CD8-positive, alpha-beta memory T cell (primary cell): ENCODE data around the gene SLC37A1. TPM values are rescaled to one million over a fixed set of nuclear protein-coding genes. Genes with fewer than 3 reads are reported as not detected.

Experiments
- CTCF ChIA-PET: fragments of 350-600 bp; sonication (Branson Sonifier 250); formaldehyde crosslinking; loops from one replicate; lab custom pipeline; 2021; ENCODE audit warnings: antibody characterized with exemption; lab: Charles Lee
- POLR2A ChIA-PET: fragments of 350-600 bp; sonication (Branson Sonifier 250); formaldehyde crosslinking; loops from one replicate; lab custom pipeline; 2021; ENCODE audit warnings: antibody characterized with exemption; lab: Charles Lee
- DNase-seq, 5 donors: peaks; one replicate each; pipeline versions ENCODE4 v3.0.0 to v3.0.0-alpha.2; 2020 to 2022; ENCODE audit warnings: mixed read lengths in 1 of 5
- H3K27ac ChIP-seq: one replicate; pipeline ENCODE4 v1.7.0; 2013; ENCODE audit warnings: low read depth, mild to moderate bottlenecking, low read length, moderate library complexity
- H3K27me3 ChIP-seq: 2 replicates; pipeline ENCODE4 v1.7.0; 2013; ENCODE audit warnings: low read length, mild to moderate bottlenecking; ENCODE audit not compliant: insufficient read depth, poor library complexity, severe bottlenecking
- H3K36me3 ChIP-seq: 2 replicates; pipeline ENCODE4 v1.7.0; 2013; ENCODE audit warnings: mild to moderate bottlenecking, low read length, moderate library complexity; ENCODE audit not compliant: insufficient read depth
- H3K4me1 ChIP-seq: 2 replicates; pipeline ENCODE4 v1.7.0; 2013; ENCODE audit warnings: mild to moderate bottlenecking, low read length, moderate library complexity; ENCODE audit not compliant: insufficient read depth
- H3K4me3 ChIP-seq: 2 replicates; pipeline ENCODE4 v1.7.0; 2013; ENCODE audit warnings: mild to moderate bottlenecking, low read length
- H3K9me3 ChIP-seq: 2 replicates; pipeline ENCODE4 v1.7.0; 2013; ENCODE audit warnings: mild to moderate bottlenecking, low read length
- H3K27ac Mint-ChIP-seq, 8 donors: one replicate each; pipeline ENCODE4 v1.8.0; 2020 to 2021; ENCODE audit warnings: mixed read lengths in 8 of 8, mild to moderate bottlenecking in 6 of 8, inconsistent platforms in 3 of 8, moderate library complexity in 3 of 8
- H3K27me3 Mint-ChIP-seq, 2 donors: one replicate each; pipeline ENCODE4 v1.8.0; 2020 to 2021; ENCODE audit warnings: mixed read lengths in 2 of 2, mild to moderate bottlenecking in 1 of 2, moderate library complexity in 1 of 2
- H3K36me3 Mint-ChIP-seq, 3 donors: one replicate each; pipeline ENCODE4 v1.8.0; 2020 to 2021; ENCODE audit warnings: mixed read lengths in 3 of 3, inconsistent platforms in 1 of 3, mild to moderate bottlenecking in 1 of 3
- H3K4me1 Mint-ChIP-seq, 3 donors: one replicate each; pipeline ENCODE4 v1.8.0; 2020 to 2021; ENCODE audit warnings: mixed read lengths in 3 of 3, inconsistent platforms in 1 of 3, mild to moderate bottlenecking in 1 of 3
- H3K4me3 Mint-ChIP-seq, 7 donors: one replicate each; pipeline ENCODE4 v1.8.0; 2020 to 2021; ENCODE audit warnings: mixed read lengths in 7 of 7, mild to moderate bottlenecking in 6 of 7, moderate library complexity in 4 of 7, inconsistent platforms in 2 of 7
- H3K9me3 Mint-ChIP-seq, 5 donors: one replicate each; pipeline ENCODE4 v1.8.0; 2020 to 2022; ENCODE audit warnings: mixed read lengths in 5 of 5, mild to moderate bottlenecking in 3 of 5, moderate library complexity in 2 of 5, inconsistent platforms in 1 of 5
- polyA plus RNA-seq: library from polyadenylated mRNA; unstranded; fragments of 300-500 nt; fragmentation: Illumina TruSeq; gene quantifications from one replicate; pipeline ENCODE4 v1.2.3, GENCODE V29; 2021
- total RNA-seq, 2 experiments: library from RNA; stranded (reverse); gene quantifications; one replicate each; pipeline ENCODE4 v1.2.3, GENCODE V29; 2021

SLC37A1 gene
- total and polyA plus RNA-seq, 3 experiments from 2014 or later = 6.5 to 16.9 (median 16.6) TPM

DNA sequence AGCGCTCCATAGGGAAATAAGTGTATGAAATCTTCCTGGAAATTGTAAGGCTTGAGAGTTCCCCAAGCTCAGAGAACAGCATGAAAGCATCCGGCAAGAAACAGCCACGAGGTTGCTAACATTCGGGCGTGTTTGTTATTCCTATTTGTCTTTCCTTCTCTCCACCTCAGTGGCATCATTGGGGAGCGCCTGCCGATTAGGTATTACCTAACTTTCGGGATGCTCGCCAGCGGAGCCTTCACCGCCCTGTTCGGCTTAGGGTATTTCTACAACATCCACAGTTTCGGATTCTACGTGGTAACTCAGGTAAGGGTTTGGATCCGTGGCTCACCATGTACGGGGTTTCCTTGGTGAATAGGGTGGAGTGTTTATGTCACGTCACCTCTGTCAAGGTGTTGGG lies 25.7 kb downstream of the SLC37A1 start:
- Histone ChIP-seq H3K4me3 (no peak overlapping the region), H3K27me3 (no peaks in the 10 kb centered on the region), H3K9me3 (no peaks in the 10 kb centered on the region), H3K4me1 (no peaks in the 10 kb centered on the region), H3K36me3 (peaks cover 14% of the 10 kb centered on the region), H3K27ac (no peak overlapping the region)
- Mint-ChIP-seq H3K4me3 (peak overlapping the region in 1 of 7 donors; percentile 15), H3K27ac (peak overlapping the region in 2 of 8 donors; percentile 23 to 71), H3K9me3 (no peaks in the 10 kb centered on the region), H3K4me1 (peaks cover 4 to 19% (median 8%) of the 10 kb centered on the region in 3 donors), H3K36me3 (peaks cover 0 to 92% (median 17%) of the 10 kb centered on the region in 3 donors), H3K27me3 (no peaks in the 10 kb centered on the region)
- ChIA-PET POLR2A (no interaction called here), CTCF (no interaction called here)
- no peak for DNase-seq

DNA sequence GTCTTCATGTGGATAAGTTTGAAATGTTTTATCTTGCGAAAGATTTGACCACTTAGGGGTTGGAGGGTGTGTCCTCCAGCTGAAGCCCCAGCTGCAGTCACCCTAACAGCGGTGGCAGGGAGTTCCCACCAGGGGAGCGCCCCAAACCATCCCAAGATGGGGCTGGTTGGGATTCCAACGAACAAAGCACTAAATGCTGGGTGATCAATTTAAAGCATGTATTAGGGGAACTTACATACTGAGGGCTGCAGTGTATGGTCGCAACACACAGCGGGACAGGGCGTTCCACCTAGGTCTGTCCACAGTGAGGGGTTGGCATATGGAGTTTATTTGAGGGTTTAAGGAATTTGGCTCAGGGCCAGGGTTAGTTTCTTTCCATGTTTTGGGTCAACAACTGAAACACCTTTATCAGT lies 26.3 kb downstream of the SLC37A1 start:
- Mint-ChIP-seq H3K4me3 (peak overlapping the region in 1 of 7 donors; percentile 15), H3K27me3 (no peaks in the 10 kb centered on the region), H3K36me3 (peaks cover 4 to 92% (median 19%) of the 10 kb centered on the region in 3 donors), H3K9me3 (no peaks in the 10 kb centered on the region), H3K4me1 (peaks cover 7 to 16% (median 11%) of the 10 kb centered on the region in 3 donors), H3K27ac (peak overlapping the region in 2 of 8 donors; percentile 70 to 77)
- Histone ChIP-seq H3K9me3 (no peaks in the 10 kb centered on the region), H3K4me1 (no peaks in the 10 kb centered on the region), H3K27me3 (no peaks in the 10 kb centered on the region), H3K27ac (no peak overlapping the region), H3K4me3 (no peak overlapping the region), H3K36me3 (peaks cover 14% of the 10 kb centered on the region)
- DNase-seq = no peak
- ChIA-PET CTCF (no interaction called here), POLR2A (no interaction called here)

DNA sequence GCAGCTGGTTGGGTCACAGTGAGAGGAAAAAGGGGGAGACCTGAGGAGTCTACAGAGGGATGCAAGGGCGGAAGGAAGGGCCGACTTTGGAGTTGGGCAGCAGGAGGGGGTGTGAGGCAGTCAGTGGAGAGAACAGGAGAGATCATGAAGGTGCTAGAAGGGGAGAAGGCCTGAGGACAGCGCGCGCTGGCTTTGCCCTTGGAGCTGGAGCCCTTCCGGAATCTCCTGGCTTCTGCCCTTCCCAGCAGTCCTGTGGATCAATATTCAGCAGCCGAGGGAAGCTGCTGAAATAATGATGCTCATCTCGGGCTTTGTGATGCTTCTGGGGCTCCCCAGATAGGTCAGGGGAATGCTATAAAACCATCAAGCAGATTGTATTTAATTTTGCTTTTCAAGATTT lies 26.7 kb downstream of the SLC37A1 start:
- H3K27me3 ChIP-seq = no peaks in the 10 kb centered on the region
- H3K27ac ChIP-seq = no peak overlapping the region
- H3K36me3 Mint-ChIP-seq = peaks cover 7 to 92% (median 19%) of the 10 kb centered on the region in 3 donors
- H3K4me3 ChIP-seq = no peak overlapping the region
- no peak for DNase-seq
- CTCF ChIA-PET = no interaction called here
- POLR2A ChIA-PET = no interaction called here
- H3K9me3 Mint-ChIP-seq = no peaks in the 10 kb centered on the region
- H3K27ac Mint-ChIP-seq = peak overlapping the region in 1 of 8 donors; percentile 70
- no peaks in the 10 kb centered on the region for H3K9me3 ChIP-seq
- H3K4me1 Mint-ChIP-seq = peaks cover 12 to 16% (median 14%) of the 10 kb centered on the region in 3 donors
- H3K4me1 ChIP-seq = peaks cover 3% of the 10 kb centered on the region
- no peaks in the 10 kb centered on the region for H3K27me3 Mint-ChIP-seq
- H3K4me3 Mint-ChIP-seq = no peak overlapping the region
- H3K36me3 ChIP-seq = peaks cover 14% of the 10 kb centered on the region

DNA sequence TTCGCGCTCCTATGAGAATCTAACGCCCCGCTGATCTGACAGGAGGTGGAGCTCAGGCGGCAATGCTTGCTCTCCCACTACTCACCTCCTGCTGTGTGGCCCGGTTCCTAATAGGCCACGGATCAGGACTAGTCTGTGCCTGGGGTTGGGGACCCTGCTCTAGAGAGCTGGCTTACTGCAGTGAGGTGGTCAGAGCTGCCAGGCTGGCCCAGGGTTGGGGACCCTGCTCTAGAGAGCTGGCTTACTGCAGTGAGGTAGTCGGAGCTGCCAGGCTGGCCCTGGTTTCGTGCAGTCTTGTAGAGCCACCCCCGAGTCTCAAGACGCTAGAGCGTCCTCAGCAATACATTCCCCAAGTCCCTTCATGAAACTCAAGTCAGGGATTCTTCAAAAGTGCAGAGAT lies 27.5 kb downstream of the SLC37A1 start:
- Histone ChIP-seq H3K4me3 (no peak overlapping the region), H3K4me1 (peaks cover 4% of the 10 kb centered on the region), H3K27me3 (no peaks in the 10 kb centered on the region), H3K9me3 (no peaks in the 10 kb centered on the region), H3K27ac (no peak overlapping the region), H3K36me3 (peaks cover 7% of the 10 kb centered on the region)
- POLR2A ChIA-PET = no interaction called here
- peak overlapping the region in 1 of 8 donors; percentile 47 for H3K27ac Mint-ChIP-seq
- no peak overlapping the region for H3K4me3 Mint-ChIP-seq
- H3K4me1 Mint-ChIP-seq = peaks cover 13 to 17% (median 14%) of the 10 kb centered on the region in 3 donors
- no peaks in the 10 kb centered on the region for H3K9me3 Mint-ChIP-seq
- H3K36me3 Mint-ChIP-seq = peaks cover 7 to 92% (median 20%) of the 10 kb centered on the region in 3 donors
- no peak for DNase-seq
- CTCF ChIA-PET = no interaction called here
- H3K27me3 Mint-ChIP-seq = no peaks in the 10 kb centered on the region

DNA sequence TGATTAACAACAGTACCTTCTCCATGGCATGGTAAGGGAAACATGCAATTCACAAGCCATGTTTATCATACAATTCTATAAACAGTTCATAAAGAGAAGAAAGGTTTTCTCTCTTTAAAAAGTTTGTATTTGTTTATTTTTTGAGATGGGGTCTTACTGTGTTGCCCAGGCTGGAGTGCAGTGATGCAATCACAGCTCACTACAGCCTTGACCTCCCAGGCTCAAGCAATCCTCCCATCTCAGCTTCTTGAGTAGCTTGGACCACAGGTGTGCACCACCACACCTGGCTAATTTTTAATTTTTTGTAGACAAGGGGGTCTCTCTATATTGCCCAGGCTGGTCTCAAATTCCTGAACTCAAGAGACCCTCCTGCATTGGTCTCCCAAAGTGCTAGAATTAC lies 28.0 kb downstream of the SLC37A1 start:
- H3K4me3 Mint-ChIP-seq = no peak overlapping the region
- Histone ChIP-seq H3K9me3 (no peaks in the 10 kb centered on the region), H3K27me3 (no peaks in the 10 kb centered on the region), H3K4me3 (no peak overlapping the region), H3K36me3 (peaks cover 4% of the 10 kb centered on the region), H3K4me1 (peaks cover 4% of the 10 kb centered on the region), H3K27ac (no peak overlapping the region)
- H3K27me3 Mint-ChIP-seq = no peaks in the 10 kb centered on the region
- peaks cover 13 to 17% (median 14%) of the 10 kb centered on the region in 3 donors for H3K4me1 Mint-ChIP-seq
- peaks cover 7 to 91% (median 22%) of the 10 kb centered on the region in 3 donors for H3K36me3 Mint-ChIP-seq
- no peaks in the 10 kb centered on the region for H3K9me3 Mint-ChIP-seq
- H3K27ac Mint-ChIP-seq = peak overlapping the region in 1 of 8 donors; percentile 47
- ChIA-PET POLR2A (no interaction called here), CTCF (no interaction called here)
- no peak for DNase-seq

DNA sequence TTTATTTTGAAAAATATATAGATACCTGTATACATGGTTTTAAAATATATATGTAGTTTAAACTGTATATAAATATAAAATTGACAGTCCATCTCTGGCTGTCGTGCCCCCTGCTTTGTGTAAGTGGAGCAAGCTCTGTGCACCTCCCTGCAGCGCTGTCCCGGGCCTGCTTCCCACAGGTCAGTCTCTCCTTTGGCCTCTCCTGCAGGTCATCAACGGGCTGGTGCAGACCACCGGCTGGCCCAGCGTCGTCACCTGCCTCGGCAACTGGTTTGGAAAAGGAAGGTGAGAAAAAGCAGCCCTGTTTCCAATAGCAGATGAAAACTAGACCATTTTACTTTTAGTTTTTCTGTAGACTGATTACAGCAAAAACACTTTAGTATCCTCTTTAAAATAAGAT lies 28.5 kb downstream of the SLC37A1 start:
- ChIA-PET CTCF (no interaction called here), POLR2A (no interaction called here)
- no peaks in the 10 kb centered on the region for H3K27me3 Mint-ChIP-seq

DNA sequence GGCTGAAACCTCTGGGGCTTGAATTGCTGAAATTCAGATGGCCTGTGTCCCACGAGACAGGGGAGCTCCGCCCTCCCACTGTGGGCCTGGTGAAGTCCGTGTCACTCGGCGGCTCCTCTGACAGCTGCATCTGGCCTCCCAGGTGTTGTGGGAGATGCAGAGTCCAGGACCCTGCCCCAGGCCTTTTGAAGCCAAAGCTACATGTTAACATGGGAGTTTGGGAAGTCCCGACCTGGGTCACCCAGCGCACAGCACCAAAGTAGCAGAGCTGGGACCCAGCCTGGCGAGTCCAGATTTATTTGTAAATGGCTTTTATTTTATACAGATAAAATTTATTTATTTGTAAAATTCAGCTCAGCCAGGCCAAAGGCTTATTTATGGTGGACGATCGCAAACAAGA lies 28.9 kb downstream of the SLC37A1 start:
- ChIA-PET CTCF (no interaction called here), POLR2A (no interaction called here)
- Histone ChIP-seq H3K4me3 (no peak overlapping the region), H3K4me1 (peaks cover 4% of the 10 kb centered on the region), H3K27me3 (no peaks in the 10 kb centered on the region), H3K36me3 (peaks cover 4% of the 10 kb centered on the region), H3K27ac (no peak overlapping the region), H3K9me3 (no peaks in the 10 kb centered on the region)
- no peaks in the 10 kb centered on the region for H3K27me3 Mint-ChIP-seq
- H3K4me1 Mint-ChIP-seq = peaks cover 12 to 13% (median 12%) of the 10 kb centered on the region in 3 donors
- no peak overlapping the region for H3K4me3 Mint-ChIP-seq
- DNase-seq = no peak
- peaks cover 7 to 90% (median 23%) of the 10 kb centered on the region in 3 donors for H3K36me3 Mint-ChIP-seq
- no peaks in the 10 kb centered on the region for H3K9me3 Mint-ChIP-seq
- H3K27ac Mint-ChIP-seq = no peak overlapping the region

More for the DNA sequence above, 28.5 kb downstream of the SLC37A1 start:
- Histone ChIP-seq H3K9me3 (no peaks in the 10 kb centered on the region), H3K4me3 (no peak overlapping the region), H3K36me3 (peaks cover 4% of the 10 kb centered on the region), H3K4me1 (peaks cover 4% of the 10 kb centered on the region), H3K27ac (no peak overlapping the region), H3K27me3 (no peaks in the 10 kb centered on the region)
- H3K4me3 Mint-ChIP-seq = no peak overlapping the region
- H3K9me3 Mint-ChIP-seq = no peaks in the 10 kb centered on the region
- H3K36me3 Mint-ChIP-seq = peaks cover 7 to 90% (median 23%) of the 10 kb centered on the region in 3 donors
- DNase-seq = no peak
- peaks cover 13 to 16% (median 14%) of the 10 kb centered on the region in 3 donors for H3K4me1 Mint-ChIP-seq
- H3K27ac Mint-ChIP-seq = no peak overlapping the region

DNA sequence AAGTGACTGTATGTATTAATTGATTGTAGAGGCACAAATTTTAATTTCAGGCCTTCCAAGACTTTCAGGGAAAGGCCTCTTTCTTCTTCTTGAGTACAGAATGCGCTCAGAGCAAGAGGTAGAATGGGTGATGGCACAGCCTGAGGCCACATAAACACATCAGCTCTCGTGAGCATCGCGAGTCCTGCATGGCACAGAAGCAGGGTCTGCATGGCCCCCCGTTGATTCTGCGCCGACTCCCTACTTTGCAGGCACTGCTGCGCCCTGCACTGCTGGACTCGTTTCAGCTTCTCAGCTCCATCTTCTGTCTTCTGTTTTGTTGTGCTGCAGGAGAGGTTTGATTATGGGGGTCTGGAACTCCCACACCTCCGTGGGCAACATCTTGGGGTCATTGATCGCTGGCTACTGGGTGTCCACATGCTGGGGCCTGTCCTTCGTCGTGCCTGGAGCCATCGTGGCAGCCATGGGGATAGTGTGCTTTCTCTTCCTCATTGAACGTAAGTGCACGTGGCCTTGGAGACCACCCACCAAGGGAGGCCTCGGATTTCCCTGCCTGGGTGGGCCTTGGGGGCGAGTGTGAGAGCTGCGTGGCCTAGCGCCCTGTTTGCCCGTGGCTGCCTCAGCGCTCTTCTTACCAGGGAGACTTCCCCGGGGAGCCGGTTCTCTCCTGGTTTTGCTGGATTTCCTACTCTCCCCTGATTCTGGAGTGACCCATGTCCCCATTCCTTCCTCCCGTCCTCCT lies 29.6 kb downstream of the SLC37A1 start:
- Mint-ChIP-seq H3K27ac (peak overlapping the region in 1 of 8 donors; percentile 35), H3K36me3 (peaks cover 9 to 90% (median 21%) of the 10 kb centered on the region in 3 donors), H3K9me3 (no peaks in the 10 kb centered on the region), H3K4me3 (no peak overlapping the region), H3K27me3 (no peaks in the 10 kb centered on the region), H3K4me1 (peaks cover 5 to 11% (median 9%) of the 10 kb centered on the region in 3 donors)
- H3K4me1 ChIP-seq = peaks cover 4% of the 10 kb centered on the region
- no peak for DNase-seq
- ChIA-PET CTCF (no interaction called here), POLR2A (no interaction called here)
- no peak overlapping the region for H3K4me3 ChIP-seq
- H3K9me3 ChIP-seq = no peaks in the 10 kb centered on the region
- peak overlapping the region; percentile 70 for H3K27ac ChIP-seq
- no peaks in the 10 kb centered on the region for H3K27me3 ChIP-seq
- H3K36me3 ChIP-seq = peaks cover 4% of the 10 kb centered on the region
